Measurements from ENCODE around the gene EYA2. TPM values are rescaled to one million over a fixed set of nuclear protein-coding genes. Genes with fewer than 3 reads are reported as not detected.

EYA2 gene
- total and polyA plus RNA-seq, 2 experiments from 2014 or later: 0.18 TPM; not detected in 1

GRCh38 chr20:47178277-47178676, 283.6 kb downstream of the EYA2 start:
- no peak overlapping the region for H3K9ac ChIP-seq
- no peak overlapping the region for H3K4me3 ChIP-seq
- no peaks in the 10 kb centered on the region for H3K9me3 ChIP-seq (ENCODE audit: low read depth)
- no peak overlapping the region for H3K27ac ChIP-seq
- no peaks in the 10 kb centered on the region for H4K20me1 ChIP-seq (ENCODE audit: insufficient read depth)
- no peaks in the 10 kb centered on the region for H3K4me1 ChIP-seq (ENCODE audit: insufficient read depth)
- H3K9me2 ChIP-seq (ENCODE audit: insufficient read depth): no peaks in the 10 kb centered on the region
- no peaks in the 10 kb centered on the region for H3K36me3 ChIP-seq (ENCODE audit: low read depth)
- no peak overlapping the region for H2AFZ ChIP-seq
- 77 to 89% methylated on average over 3 of the region's 3 CpGs for WGBS, 2 experiments (ENCODE audit: low coverage in 1 of 2, low lambda C conversion rate in 2 of 2, missing lambda C conversion rate in 2 of 2)
- no peaks in the 10 kb centered on the region for H3K79me2 ChIP-seq (ENCODE audit: insufficient read depth)
- H3F3A ChIP-seq (ENCODE audit: insufficient read depth): no peaks in the 10 kb centered on the region
- no peak for TF ChIP-seq EZH2 (IDR thresholded peaks at IDR 0.05; ENCODE audit: insufficient read depth, poor library complexity, severe bottlenecking)
- no peak for TF ChIP-seq EZH2phosphoT487 (IDR thresholded peaks at IDR 0.05; ENCODE audit: insufficient read depth, low read depth)
- in situ Hi-C loops (cut with MboI): no loop called here
- no peaks in the 10 kb centered on the region for H3K27me3 ChIP-seq (replicated peaks; ENCODE audit: insufficient read depth)
- H3K4me2 ChIP-seq (ENCODE audit: unreplicated experiment): no peak overlapping the region
- DNase-seq: no peak

GRCh38 chr20:47178851-47179250, 284.2 kb downstream of the EYA2 start:
- no peaks in the 10 kb centered on the region for H3F3A ChIP-seq (ENCODE audit: insufficient read depth)
- no peaks in the 10 kb centered on the region for H3K9me3 ChIP-seq (ENCODE audit: low read depth)
- no peaks in the 10 kb centered on the region for H3K9me2 ChIP-seq (ENCODE audit: insufficient read depth)
- no peak overlapping the region for H3K9ac ChIP-seq
- DNase-seq: no peak
- no peak overlapping the region for H2AFZ ChIP-seq
- H3K4me3 ChIP-seq: no peak overlapping the region
- no peaks in the 10 kb centered on the region for H4K20me1 ChIP-seq (ENCODE audit: insufficient read depth)
- H3K79me2 ChIP-seq (ENCODE audit: insufficient read depth): no peaks in the 10 kb centered on the region
- H3K36me3 ChIP-seq (ENCODE audit: low read depth): no peaks in the 10 kb centered on the region
- in situ Hi-C loops (cut with MboI): no loop called here
- H3K27ac ChIP-seq: no peak overlapping the region
- H3K27me3 ChIP-seq (replicated peaks; ENCODE audit: insufficient read depth): no peaks in the 10 kb centered on the region
- H3K4me2 ChIP-seq (ENCODE audit: unreplicated experiment): no peak overlapping the region
- TF ChIP-seq EZH2phosphoT487 (IDR thresholded peaks at IDR 0.05; ENCODE audit: insufficient read depth, low read depth) (no peak), EZH2 (IDR thresholded peaks at IDR 0.05; ENCODE audit: insufficient read depth, poor library complexity, severe bottlenecking) (no peak)
- 67 to 88% methylated on average over 1 of the region's 1 CpG for WGBS, 2 experiments (ENCODE audit: low coverage in 1 of 2, low lambda C conversion rate in 2 of 2, missing lambda C conversion rate in 2 of 2)
- no peaks in the 10 kb centered on the region for H3K4me1 ChIP-seq (ENCODE audit: insufficient read depth)

- no peak overlapping the region for H3K9ac ChIP-seq
- H3K4me3 ChIP-seq: no peak overlapping the region
- in situ Hi-C loops (cut with MboI): no loop called here
- TF ChIP-seq EZH2phosphoT487 (IDR thresholded peaks at IDR 0.05; ENCODE audit: insufficient read depth, low read depth): no peak
- TF ChIP-seq EZH2 (IDR thresholded peaks at IDR 0.05; ENCODE audit: insufficient read depth, poor library complexity, severe bottlenecking): no peak
- H3K36me3 ChIP-seq (ENCODE audit: low read depth): no peaks in the 10 kb centered on the region
- H3K27ac ChIP-seq: no peak overlapping the region
- no peak for DNase-seq
- no peak overlapping the region for H3K4me2 ChIP-seq (ENCODE audit: unreplicated experiment)
- no peaks in the 10 kb centered on the region for H4K20me1 ChIP-seq (ENCODE audit: insufficient read depth)
- no peaks in the 10 kb centered on the region for H3K79me2 ChIP-seq (ENCODE audit: insufficient read depth)
- H3K9me3 ChIP-seq (ENCODE audit: low read depth): no peaks in the 10 kb centered on the region
- H3K4me1 ChIP-seq (ENCODE audit: insufficient read depth): no peaks in the 10 kb centered on the region
- no peaks in the 10 kb centered on the region for H3K9me2 ChIP-seq (ENCODE audit: insufficient read depth)
- no peaks in the 10 kb centered on the region for H3F3A ChIP-seq (ENCODE audit: insufficient read depth)
- H2AFZ ChIP-seq: no peak overlapping the region
- no peaks in the 10 kb centered on the region for H3K27me3 ChIP-seq (replicated peaks; ENCODE audit: insufficient read depth)
Measured at GRCh38 chr20:47179267-47179666, 284.6 kb downstream of the EYA2 start.

GRCh38 chr20:47181056-47181862, 286.6 kb downstream of the EYA2 start:
- no peak overlapping the region for H3K4me2 ChIP-seq (ENCODE audit: unreplicated experiment)
- no peaks in the 10 kb centered on the region for H3K79me2 ChIP-seq (ENCODE audit: insufficient read depth)
- no peaks in the 10 kb centered on the region for H3K36me3 ChIP-seq (ENCODE audit: low read depth)
- TF ChIP-seq EZH2phosphoT487 (IDR thresholded peaks at IDR 0.05; ENCODE audit: insufficient read depth, low read depth): no peak
- TF ChIP-seq EZH2 (IDR thresholded peaks at IDR 0.05; ENCODE audit: insufficient read depth, poor library complexity, severe bottlenecking): no peak
- H3K4me3 ChIP-seq: no peak overlapping the region
- H3K4me1 ChIP-seq (ENCODE audit: insufficient read depth): no peaks in the 10 kb centered on the region
- no peaks in the 10 kb centered on the region for H4K20me1 ChIP-seq (ENCODE audit: insufficient read depth)
- no peak overlapping the region for H3K27ac ChIP-seq
- WGBS, 2 experiments (ENCODE audit: low coverage in 1 of 2, low lambda C conversion rate in 2 of 2, missing lambda C conversion rate in 2 of 2): 33 to 44% methylated on average over 5 of the region's 5 CpGs
- H3K27me3 ChIP-seq (replicated peaks; ENCODE audit: insufficient read depth): no peaks in the 10 kb centered on the region
- in situ Hi-C loops (cut with MboI): no loop called here
- DNase-seq: peak; percentile 86
- no peaks in the 10 kb centered on the region for H3K9me3 ChIP-seq (ENCODE audit: low read depth)
- no peaks in the 10 kb centered on the region for H3F3A ChIP-seq (ENCODE audit: insufficient read depth)
- peak overlapping the region; percentile 92 for H2AFZ ChIP-seq
- H3K9ac ChIP-seq: no peak overlapping the region
- no peaks in the 10 kb centered on the region for H3K9me2 ChIP-seq (ENCODE audit: insufficient read depth)

Measured in GM23248 (cell line).